Ectodermal cell (in vitro differentiated cells): ENCODE measurements around the gene TAS2R14.

Experiments used
- H3K27ac ChIP-seq: 2 replicates; pipeline ENCODE4 v1.7.0; 2013; ENCODE audit warnings: mild to moderate bottlenecking, low read depth, low read length; ENCODE audit not compliant: insufficient read depth, poor library complexity, severe bottlenecking
- H3K27me3 ChIP-seq: 2 replicates; pipeline ENCODE4 v1.7.0; 2013; ENCODE audit warnings: mild to moderate bottlenecking, low read length; ENCODE audit not compliant: insufficient read depth, control insufficient read depth, poor library complexity, severe bottlenecking
- H3K36me3 ChIP-seq: one replicate; pipeline ENCODE4 v1.7.0; 2013; ENCODE audit warnings: low read length; ENCODE audit not compliant: control insufficient read depth, insufficient read depth
- H3K4me1 ChIP-seq: one replicate; pipeline ENCODE4 v1.7.0; 2013; ENCODE audit warnings: low read length; ENCODE audit not compliant: control insufficient read depth, insufficient read depth
- H3K4me3 ChIP-seq: 2 replicates; pipeline ENCODE4 v1.7.0; 2013; ENCODE audit warnings: low read depth, low read length, control low read depth; ENCODE audit not compliant: insufficient read depth
- H3K9me3 ChIP-seq: 2 replicates; pipeline ENCODE4 v1.7.0; 2013; ENCODE audit warnings: mild to moderate bottlenecking, low read length, moderate library complexity; ENCODE audit not compliant: control insufficient read depth
- WGBS, 2 experiments: methylation state at CpG; one replicate each; pipeline ENCODE4 v1.1.7; 2013; ENCODE audit warnings: missing lambda C conversion rate in 2 of 2; 5-methylcytosine and 5-hydroxymethylcytosine counted together

TAS2R14 gene

GRCh38 chr12:10957741-10958140 lies 18.7 kb upstream of the TAS2R14 start:
- H3K4me3 ChIP-seq, result no peak overlapping the region
- no peak overlapping the region for H3K27ac ChIP-seq
- H3K36me3 ChIP-seq, result no peaks in the 10 kb centered on the region
- no peaks in the 10 kb centered on the region for H3K9me3 ChIP-seq
- H3K27me3 ChIP-seq, result no peaks in the 10 kb centered on the region
- H3K4me1 ChIP-seq, result no peaks in the 10 kb centered on the region

GRCh38 chr12:10956085-10956484 lies 17.0 kb upstream of the TAS2R14 start:
- no peak overlapping the region for H3K4me3 ChIP-seq
- H3K27me3 ChIP-seq, result no peaks in the 10 kb centered on the region
- H3K9me3 ChIP-seq, result no peaks in the 10 kb centered on the region
- no peaks in the 10 kb centered on the region for H3K4me1 ChIP-seq
- H3K27ac ChIP-seq, result no peak overlapping the region
- H3K36me3 ChIP-seq, result no peaks in the 10 kb centered on the region

GRCh38 chr12:10952645-10953044 lies 13.6 kb upstream of the TAS2R14 start:
- H3K36me3 ChIP-seq, result no peaks in the 10 kb centered on the region
- no peak overlapping the region for H3K4me3 ChIP-seq
- no peak overlapping the region for H3K27ac ChIP-seq
- H3K4me1 ChIP-seq, result no peaks in the 10 kb centered on the region
- 94 to 95% methylated on average over 4 of the region's 4 CpGs for WGBS, 2 experiments
- no peaks in the 10 kb centered on the region for H3K9me3 ChIP-seq
- H3K27me3 ChIP-seq, result no peaks in the 10 kb centered on the region

GRCh38 chr12:10943167-10943566 lies 4.1 kb upstream of the TAS2R14 start:
- WGBS, 2 experiments, result 94 to 96% methylated on average over 2 of the region's 2 CpGs
- H3K4me3 ChIP-seq, result no peak overlapping the region
- no peak overlapping the region for H3K27ac ChIP-seq
- no peaks in the 10 kb centered on the region for H3K4me1 ChIP-seq
- peaks cover 6% of the 10 kb centered on the region for H3K9me3 ChIP-seq
- no peaks in the 10 kb centered on the region for H3K36me3 ChIP-seq
- no peaks in the 10 kb centered on the region for H3K27me3 ChIP-seq

GRCh38 chr12:10941916-10942607 lies 3.0 kb upstream of the TAS2R14 start:
- no peaks in the 10 kb centered on the region for H3K27me3 ChIP-seq
- H3K36me3 ChIP-seq, result no peaks in the 10 kb centered on the region
- peaks cover 6% of the 10 kb centered on the region for H3K9me3 ChIP-seq
- no peak overlapping the region for H3K27ac ChIP-seq
- no peaks in the 10 kb centered on the region for H3K4me1 ChIP-seq
- no peak overlapping the region for H3K4me3 ChIP-seq
- 72 to 78% methylated on average over 4 of the region's 4 CpGs for WGBS, 2 experiments

GRCh38 chr12:10941369-10941768 lies 2.3 kb upstream of the TAS2R14 start:
- Histone ChIP-seq H3K27ac (no peak overlapping the region), H3K36me3 (no peaks in the 10 kb centered on the region), H3K9me3 (no peaks in the 10 kb centered on the region)

GRCh38 chr12:10940389-10940788 lies 1.3 kb upstream of the TAS2R14 start:
- no peaks in the 10 kb centered on the region for H3K27me3 ChIP-seq
- no peaks in the 10 kb centered on the region for H3K36me3 ChIP-seq
- H3K27ac ChIP-seq, result no peak overlapping the region
- H3K4me1 ChIP-seq, result no peaks in the 10 kb centered on the region
- no peak overlapping the region for H3K4me3 ChIP-seq
- H3K9me3 ChIP-seq, result no peaks in the 10 kb centered on the region
- WGBS, 2 experiments, result 96 to 100% methylated on average over 1 to 2 of the region's 2 CpGs

More at GRCh38 chr12:10941369-10941768, 2.3 kb upstream of the TAS2R14 start:
- H3K27me3 ChIP-seq, result no peaks in the 10 kb centered on the region
- no peaks in the 10 kb centered on the region for H3K4me1 ChIP-seq
- no peak overlapping the region for H3K4me3 ChIP-seq

- H3K4me3 ChIP-seq, result no peak overlapping the region
- H3K9me3 ChIP-seq, result no peaks in the 10 kb centered on the region
- no peaks in the 10 kb centered on the region for H3K4me1 ChIP-seq
- no peaks in the 10 kb centered on the region for H3K27me3 ChIP-seq
- H3K36me3 ChIP-seq, result no peaks in the 10 kb centered on the region
- no peak overlapping the region for H3K27ac ChIP-seq
- 83 to 85% methylated on average over 1 of the region's 1 CpG for WGBS, 2 experiments
These were observed 2.6 kb downstream of the TAS2R14 start for GRCh38 chr12:10936506-10936905.

GRCh38 chr12:10928746-10929286 lies 10.2 kb downstream of the TAS2R14 start, which contains the start of gene PRH2:
Gene PRH2, plus strand, starts transcription at chr12:10929236. Its CDS starts 38 bp downstream, at chr12:10929274.
- H3K4me1 ChIP-seq, result no peaks in the 10 kb centered on the region
- 91 to 93% methylated on average over 5 of the region's 5 CpGs for WGBS, 2 experiments
- H3K27me3 ChIP-seq, result no peaks in the 10 kb centered on the region
- no peak within 1 kb of the TSS for H3K4me3 ChIP-seq
- no peaks in the 10 kb centered on the region for H3K9me3 ChIP-seq
- no peak within 1 kb of the TSS for H3K27ac ChIP-seq
- H3K36me3 ChIP-seq, result no peaks in the 10 kb centered on the region

- Histone ChIP-seq H3K4me3 (no peak overlapping the region), H3K4me1 (no peaks in the 10 kb centered on the region), H3K9me3 (no peaks in the 10 kb centered on the region), H3K27ac (no peak overlapping the region), H3K36me3 (no peaks in the 10 kb centered on the region), H3K27me3 (no peaks in the 10 kb centered on the region)
- 93 to 97% methylated on average over 5 of the region's 5 CpGs for WGBS, 2 experiments
These were observed 12.8 kb downstream of the TAS2R14 start for GRCh38 chr12:10926269-10926668.
